Kidney (tissue), 14 donors: ENCODE results near the gene GMEB2. TPM values are rescaled to one million over a fixed set of nuclear protein-coding genes. Genes with fewer than 3 reads are reported as not detected.

Experiments
- DNase-seq, 5 donors: peaks; one replicate each; pipeline ENCODE4 v3.0.0-alpha.2; 2013 to 2020
- FAIRE-seq: peaks from 2 replicates; lab custom pipeline; 2012; peaks lifted over from hg19 to GRCh38; lab: Jason Lieb, UNC
- H3K27ac ChIP-seq, 2 donors: one replicate each; pipeline ENCODE4 v1.7.0; 2013; ENCODE audit warnings: low read depth in 2 of 2, low read length in 2 of 2, inconsistent platforms in 1 of 2
- H3K27me3 ChIP-seq: one replicate; pipeline ENCODE4 v1.7.1; 2013; ENCODE audit warnings: low read length, inconsistent platforms; ENCODE audit not compliant: control insufficient read depth, insufficient read depth
- H3K36me3 ChIP-seq, 3 donors: one replicate each; pipeline versions ENCODE4 v1.7.0 to v1.7.1; 2013; ENCODE audit warnings: low read length in 3 of 3, control low read depth in 1 of 3, inconsistent platforms in 1 of 3; ENCODE audit not compliant: insufficient read depth in 3 of 3, control insufficient read depth in 2 of 3
- H3K4me1 ChIP-seq, 3 donors: one replicate each; pipeline versions ENCODE4 v1.7.0 to v1.7.1; 2013; ENCODE audit warnings: low read length in 3 of 3, inconsistent platforms in 1 of 3, low read depth in 1 of 3; ENCODE audit not compliant: control insufficient read depth in 2 of 3, insufficient read depth in 2 of 3
- H3K4me3 ChIP-seq, 3 donors: one replicate each; pipeline versions ENCODE4 v1.7.0 to v1.8.1; 2013; ENCODE audit warnings: low read length in 3 of 3, control low read depth in 1 of 3, inconsistent platforms in 1 of 3
- H3K9ac ChIP-seq, 3 donors: one replicate each; pipeline versions ENCODE4 v1.7.0 to v1.7.1; 2013; ENCODE audit warnings: low read length in 3 of 3, control low read depth in 1 of 3, inconsistent platforms in 1 of 3
- H3K9me3 ChIP-seq, 3 donors: one replicate each; pipeline versions ENCODE4 v1.7.0 to v1.7.1; 2013; ENCODE audit warnings: low read length in 3 of 3, control low read depth in 1 of 3, inconsistent platforms in 1 of 3; ENCODE audit not compliant: control insufficient read depth in 2 of 3, insufficient read depth in 1 of 3
- intact Hi-C: fragments of 100-400 bp; cut with DNase I; formaldehyde crosslinking; loops from one replicate; pipeline ENCODE4 v1.11.1; 2022
- polyA plus RNA-seq: library from polyadenylated mRNA; stranded (reverse); fragments of 350-450 nt; fragmentation: Illumina TruSeq; extraction: RNeasy Lipid Tissue Mini Kit (QIAGEN cat#74804); gene quantifications from one replicate; pipeline ENCODE4 v1.2.3, GENCODE V29; 2014; ENCODE audit warnings: low read depth, low replicate concordance; ENCODE audit not compliant: insufficient read depth
- total RNA-seq: library from RNA; stranded (reverse); fragmentation: NEBNext Ultra II Directional; extraction: Animal tissue kit (Norgen Biotek cat#: 25700); gene quantifications from one replicate; pipeline ENCODE4 v1.2.1, GENCODE V29; 2021
- TF ChIP-seq, protein P1 (sequence below): IDR thresholded peaks from 3 replicates; pipeline ENCODE4 v1.5.1; 2012; ENCODE audit warnings: mild to moderate bottlenecking, moderate library complexity, borderline replicate concordance; ENCODE audit not compliant: insufficient read depth; ENCODE audit errors: extremely low read depth
- donor health status: control.
- donor health status: control.
- donor health status: control.
- donor health status: control.
- donor health status: control.
- donor health status: DM: yes; HTN: yes; CAD: no.
- donor health status: Normal renal cell carcinoma (clear cell type).

The GMEB2 gene
- total and polyA plus RNA-seq, 2 donors from 2014 or later, result 6.1 to 13.4 TPM

- TF ChIP-seq, protein P1, sequence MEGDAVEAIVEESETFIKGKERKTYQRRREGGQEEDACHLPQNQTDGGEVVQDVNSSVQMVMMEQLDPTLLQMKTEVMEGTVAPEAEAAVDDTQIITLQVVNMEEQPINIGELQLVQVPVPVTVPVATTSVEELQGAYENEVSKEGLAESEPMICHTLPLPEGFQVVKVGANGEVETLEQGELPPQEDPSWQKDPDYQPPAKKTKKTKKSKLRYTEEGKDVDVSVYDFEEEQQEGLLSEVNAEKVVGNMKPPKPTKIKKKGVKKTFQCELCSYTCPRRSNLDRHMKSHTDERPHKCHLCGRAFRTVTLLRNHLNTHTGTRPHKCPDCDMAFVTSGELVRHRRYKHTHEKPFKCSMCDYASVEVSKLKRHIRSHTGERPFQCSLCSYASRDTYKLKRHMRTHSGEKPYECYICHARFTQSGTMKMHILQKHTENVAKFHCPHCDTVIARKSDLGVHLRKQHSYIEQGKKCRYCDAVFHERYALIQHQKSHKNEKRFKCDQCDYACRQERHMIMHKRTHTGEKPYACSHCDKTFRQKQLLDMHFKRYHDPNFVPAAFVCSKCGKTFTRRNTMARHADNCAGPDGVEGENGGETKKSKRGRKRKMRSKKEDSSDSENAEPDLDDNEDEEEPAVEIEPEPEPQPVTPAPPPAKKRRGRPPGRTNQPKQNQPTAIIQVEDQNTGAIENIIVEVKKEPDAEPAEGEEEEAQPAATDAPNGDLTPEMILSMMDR, result no peak
- Histone ChIP-seq H3K36me3 (no peaks in the 10 kb centered on the region), H3K4me1 (peaks cover 0 to 10% (median 0%) of the 10 kb centered on the region in 3 donors), H3K4me3 (no peak overlapping the region), H3K27ac (no peak overlapping the region), H3K27me3 (no peaks in the 10 kb centered on the region), H3K9me3 (no peaks in the 10 kb centered on the region), H3K9ac (no peak overlapping the region)
- intact Hi-C loops, result no loop called here
- FAIRE-seq (no peak), DNase-seq (peak in 1 of 5 donors; percentile 67)
These were observed 56.4 kb downstream of the GMEB2 start for GRCh38 chr20:63570281-63571086.

GRCh38 chr20:63568986-63569949 lies 57.6 kb downstream of the GMEB2 start:
- intact Hi-C loops, result no loop called here
- TF ChIP-seq, protein P1, result no peak
- DNase-seq, result no peak
- H3K36me3 ChIP-seq, result no peaks in the 10 kb centered on the region
- no peak overlapping the region for H3K9ac ChIP-seq
- no peaks in the 10 kb centered on the region for H3K9me3 ChIP-seq
- no peak for FAIRE-seq
- H3K4me1 ChIP-seq, result peaks cover 0 to 8% (median 0%) of the 10 kb centered on the region in 3 donors
- no peak overlapping the region for H3K27ac ChIP-seq
- H3K27me3 ChIP-seq, result no peaks in the 10 kb centered on the region
- H3K4me3 ChIP-seq, result no peak overlapping the region

- Histone ChIP-seq H3K4me3 (no peak overlapping the region), H3K9ac (no peak overlapping the region), H3K27ac (no peak overlapping the region), H3K36me3 (no peaks in the 10 kb centered on the region), H3K27me3 (no peaks in the 10 kb centered on the region), H3K4me1 (peaks cover 0 to 5% (median 0%) of the 10 kb centered on the region in 3 donors), H3K9me3 (no peaks in the 10 kb centered on the region)
- DNase-seq (no peak), FAIRE-seq (no peak)
- intact Hi-C loops, result no loop called here
- TF ChIP-seq, protein P1, result no peak
These were observed 58.5 kb downstream of the GMEB2 start for GRCh38 chr20:63568170-63568981.
